Kidney epithelial cell (primary cell): ENCODE data around the gene SENP1. TPM values are rescaled to one million over a fixed set of nuclear protein-coding genes. Genes with fewer than 3 reads are reported as not detected.

Experiments
- DNase-seq: peaks from one replicate; pipeline ENCODE4 v3.0.0-alpha.2; 2010; ENCODE audit warnings: low read depth
- H3K27me3 ChIP-seq: 2 replicates; pipeline ENCODE4 v1.6.0; 2011; ENCODE audit warnings: low read length; ENCODE audit not compliant: control insufficient read depth, insufficient read depth
- H3K36me3 ChIP-seq: 2 replicates; pipeline ENCODE4 v1.5.1; 2011; ENCODE audit warnings: low read length; ENCODE audit not compliant: control insufficient read depth, insufficient read depth
- H3K4me3 ChIP-seq: 2 replicates; pipeline ENCODE4 v1.5.1; 2011; ENCODE audit warnings: low read depth, mild to moderate bottlenecking, control low read depth, low read length
- CTCF ChIP-seq: IDR thresholded peaks from 2 replicates; pipeline ENCODE4 v1.5.1; 2011; ENCODE audit warnings: mild to moderate bottlenecking, moderate library complexity, low read length, control low read depth, inconsistent platforms; ENCODE audit not compliant: insufficient read depth, poor library complexity, severe bottlenecking
- total RNA-seq: library from RNA; depleted of rRNA; stranded (reverse); fragments of >200 nt; gene quantifications from 2 replicates; pipeline ENCODE4 v1.2.3, GENCODE V29; 2015

The SENP1 gene
- total RNA-seq, 1 donor from 2014 or later, result 13.2 TPM

- no peak for DNase-seq
- no peak overlapping the region for H3K4me3 ChIP-seq
- H3K27me3 ChIP-seq, result no peaks in the 10 kb centered on the region
Observed at GRCh38 chr12:48084841-48085460, 20.9 kb downstream of the SENP1 start.

DNA sequence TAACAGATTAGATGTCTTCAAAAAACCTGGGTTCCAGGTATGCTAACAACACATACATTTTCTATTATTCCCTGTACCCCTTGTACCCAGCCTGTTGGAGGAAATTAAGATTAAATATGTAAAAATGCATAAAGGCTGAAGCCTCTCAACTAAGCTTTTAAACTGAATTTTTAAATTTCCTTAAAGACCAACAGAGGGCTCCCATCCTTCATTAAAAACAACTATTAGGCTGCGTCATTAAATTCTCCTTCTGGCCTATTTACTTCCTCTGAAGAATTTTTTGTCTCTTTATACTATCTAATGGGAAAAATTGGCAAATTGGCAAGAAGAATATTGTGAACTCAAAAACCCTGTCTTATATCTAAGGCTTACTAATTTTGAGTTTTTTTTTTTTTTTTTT is 21.8 kb downstream of the SENP1 start:
- TF ChIP-seq CTCF, result no peak
- no peak for DNase-seq
- Histone ChIP-seq H3K27me3 (no peaks in the 10 kb centered on the region), H3K36me3 (peaks cover 2% of the 10 kb centered on the region), H3K4me3 (no peak overlapping the region)

More at GRCh38 chr12:48084841-48085460, 20.9 kb downstream of the SENP1 start:
- peaks cover 2% of the 10 kb centered on the region for H3K36me3 ChIP-seq
- no peak for TF ChIP-seq CTCF

- no peak for DNase-seq
- Histone ChIP-seq H3K27me3 (no peaks in the 10 kb centered on the region), H3K4me3 (no peak overlapping the region), H3K36me3 (peaks cover 2% of the 10 kb centered on the region)
- TF ChIP-seq CTCF, result no peak
Observed at GRCh38 chr12:48080821-48081220, 25.1 kb downstream of the SENP1 start.

DNA sequence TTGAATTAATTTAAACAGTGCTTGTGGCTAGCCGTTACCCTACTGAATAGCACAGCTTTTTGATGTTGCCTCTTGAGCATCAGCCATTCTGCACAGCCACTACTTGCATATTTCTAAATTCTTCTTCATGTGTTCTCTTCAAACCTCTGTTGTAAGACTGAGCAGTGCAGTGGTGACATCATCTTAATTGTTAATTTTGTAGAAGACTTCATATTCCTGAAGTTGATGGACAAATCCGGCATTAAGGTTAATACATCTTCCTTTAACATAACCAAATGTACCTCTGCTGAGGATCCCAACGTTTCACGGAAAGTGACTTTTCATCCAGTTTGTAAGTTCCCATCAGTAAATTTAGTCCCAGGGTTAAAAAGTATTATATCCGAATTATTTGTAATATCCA is 25.6 kb downstream of the SENP1 start:
- Histone ChIP-seq H3K4me3 (no peak overlapping the region), H3K27me3 (no peaks in the 10 kb centered on the region), H3K36me3 (peaks cover 2% of the 10 kb centered on the region)
- TF ChIP-seq CTCF, result no peak
- DNase-seq, result no peak

DNA sequence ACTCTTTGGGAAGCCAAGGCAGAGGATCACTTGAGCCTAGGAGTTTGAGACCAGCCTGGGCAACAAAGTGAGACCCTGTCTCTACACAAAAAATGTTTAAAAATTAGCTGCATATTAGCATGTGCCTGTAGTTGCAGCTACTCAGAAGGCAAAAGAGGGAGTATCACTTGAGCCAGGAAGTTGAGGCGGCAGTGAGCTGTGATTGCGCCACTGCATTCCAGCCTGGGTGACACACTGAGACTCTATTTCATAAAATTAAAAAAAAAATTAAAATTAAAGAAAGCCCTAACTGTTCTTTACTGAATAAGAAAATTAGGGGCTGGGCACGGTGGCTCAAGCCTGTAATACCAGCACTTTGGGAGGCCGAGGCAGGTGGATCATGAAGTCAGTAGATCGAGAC is 27.0 kb downstream of the SENP1 start:
- no peak overlapping the region for H3K4me3 ChIP-seq
- TF ChIP-seq CTCF, result no peak
- DNase-seq, result no peak
- peaks cover 2% of the 10 kb centered on the region for H3K36me3 ChIP-seq
- no peaks in the 10 kb centered on the region for H3K27me3 ChIP-seq

DNA sequence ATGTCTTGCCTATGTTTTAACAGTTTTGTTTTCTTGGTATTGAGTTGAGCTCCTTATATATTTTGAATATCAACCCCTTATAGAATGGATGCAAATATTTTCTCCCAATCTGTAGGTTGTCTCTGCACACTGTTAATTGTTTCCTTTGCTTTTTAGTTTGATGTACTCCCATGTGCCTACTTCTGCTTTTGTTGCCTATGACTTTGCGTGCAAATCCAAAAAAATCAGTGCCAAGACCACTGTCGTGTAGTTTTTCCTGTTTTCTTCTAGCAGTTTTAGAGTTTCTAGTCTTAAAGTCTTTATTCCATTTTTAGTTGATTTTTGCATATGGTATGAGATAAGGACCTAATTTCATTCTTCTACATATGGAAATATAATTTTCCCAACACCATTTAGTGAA is 28.8 kb downstream of the SENP1 start:
- no peaks in the 10 kb centered on the region for H3K27me3 ChIP-seq
- H3K36me3 ChIP-seq, result peaks cover 2% of the 10 kb centered on the region
- no peak overlapping the region for H3K4me3 ChIP-seq
- no peak for TF ChIP-seq CTCF
- no peak for DNase-seq
